ENCODE data around the gene MEST. TPM values are rescaled to one million over a fixed set of nuclear protein-coding genes. Genes with fewer than 3 reads are reported as not detected.
"Not testable (repeated sequence)": the region's sequence is repeated elsewhere in the genome, so short reads cannot be mapped to it uniquely, and the experiment has no call there.

MEST gene
- total RNA-seq, 6 experiments from 2014 or later = 23.4 to 46.9 (median 31.2) TPM

- peaks cover 0 to 4% (median 0%) of the 10 kb centered on the region in 4 donors for H3K4me1 ChIP-seq
- intact Hi-C loops (cut with DNase I) = no loop called here
- no peaks in the 10 kb centered on the region for H3K36me3 ChIP-seq
- TF ChIP-seq POLR2A (IDR thresholded peaks at IDR 0.05) = no peak
- no peak overlapping the region for H3K27ac ChIP-seq
- DNase-seq (no peak), ATAC-seq (no peak)
- no peak overlapping the region for H3K4me3 ChIP-seq
- 74% methylated on average over 3 of the region's 3 CpGs for WGBS (ENCODE audit: insufficient coverage, low coverage, low lambda C conversion rate, missing lambda C conversion rate)
- H3K9me3 ChIP-seq = no peaks in the 10 kb centered on the region
- no peaks in the 10 kb centered on the region for H3K27me3 ChIP-seq
Observed at GRCh38 chr7:130446259-130446658, 45.6 kb upstream of the MEST start.

GRCh38 chr7:130451344-130451743 lies 40.5 kb upstream of the MEST start:
- ATAC-seq; DNase-seq; H3K4me3 ChIP-seq; intact Hi-C loops (cut with DNase I); H3K27ac ChIP-seq; H3K9me3 ChIP-seq; H3K36me3 ChIP-seq; H3K27me3 ChIP-seq; H3K4me1 ChIP-seq: not testable (repeated sequence)
- 72% methylated on average over 2 of the region's 3 CpGs for WGBS (ENCODE audit: insufficient coverage, low coverage, low lambda C conversion rate, missing lambda C conversion rate)

GRCh38 chr7:130452951-130453350 lies 38.9 kb upstream of the MEST start:
- 67% methylated on average over 3 of the region's 3 CpGs for WGBS (ENCODE audit: insufficient coverage, low coverage, low lambda C conversion rate, missing lambda C conversion rate)
- ATAC-seq = no peak
- H3K36me3 ChIP-seq = no peaks in the 10 kb centered on the region
- intact Hi-C loops (cut with DNase I) = no loop called here
- H3K4me1 ChIP-seq = no peaks in the 10 kb centered on the region
- no peak overlapping the region for H3K27ac ChIP-seq
- H3K9me3 ChIP-seq = no peaks in the 10 kb centered on the region
- TF ChIP-seq CTCF (IDR thresholded peaks at IDR 0.05) (no peak), POLR2A (IDR thresholded peaks at IDR 0.05) (no peak)
- no peaks in the 10 kb centered on the region for H3K27me3 ChIP-seq
- DNase-seq = no peak
- no peak overlapping the region for H3K4me3 ChIP-seq

- H3K4me3 ChIP-seq = no peak overlapping the region
- 29% methylated on average over 1 of the region's 2 CpGs for WGBS (ENCODE audit: insufficient coverage, low coverage, low lambda C conversion rate, missing lambda C conversion rate)
- no peaks in the 10 kb centered on the region for H3K27me3 ChIP-seq
- ATAC-seq (no peak), DNase-seq (no peak)
- peaks cover 0 to 5% (median 0%) of the 10 kb centered on the region in 4 donors for H3K9me3 ChIP-seq
- intact Hi-C loops (cut with DNase I) = no loop called here
- H3K4me1 ChIP-seq = no peaks in the 10 kb centered on the region
- no peaks in the 10 kb centered on the region for H3K36me3 ChIP-seq
- TF ChIP-seq CTCF (IDR thresholded peaks at IDR 0.05) = no peak
- no peak for TF ChIP-seq POLR2A (IDR thresholded peaks at IDR 0.05)
- H3K27ac ChIP-seq = no peak overlapping the region
Observed at GRCh38 chr7:130454959-130455358, 36.9 kb upstream of the MEST start.

- Histone ChIP-seq H3K4me3 (no peak overlapping the region), H3K36me3 (no peaks in the 10 kb centered on the region), H3K9me3 (peaks cover 0 to 5% (median 0%) of the 10 kb centered on the region in 4 donors), H3K4me1 (no peaks in the 10 kb centered on the region), H3K27ac (no peak overlapping the region), H3K27me3 (no peaks in the 10 kb centered on the region)
- WGBS (ENCODE audit: insufficient coverage, low coverage, low lambda C conversion rate, missing lambda C conversion rate) = 49% methylated on average over 2 of the region's 2 CpGs
- no peak for TF ChIP-seq CTCF (IDR thresholded peaks at IDR 0.05)
- TF ChIP-seq POLR2A (IDR thresholded peaks at IDR 0.05) = no peak
- intact Hi-C loops (cut with DNase I) = no loop called here
- ATAC-seq (no peak), DNase-seq (no peak)
Observed at GRCh38 chr7:130458257-130458656, 33.6 kb upstream of the MEST start.

- Histone ChIP-seq H3K4me1 (no peaks in the 10 kb centered on the region), H3K27me3 (no peaks in the 10 kb centered on the region), H3K9me3 (peaks cover 0 to 5% (median 0%) of the 10 kb centered on the region in 4 donors), H3K27ac (no peak overlapping the region), H3K4me3 (no peak overlapping the region), H3K36me3 (no peaks in the 10 kb centered on the region)
- DNase-seq = no peak
- intact Hi-C loops (cut with DNase I) = no loop called here
- no peak for ATAC-seq
- WGBS (ENCODE audit: insufficient coverage, low coverage, low lambda C conversion rate, missing lambda C conversion rate) = 22% methylated on average over 2 of the region's 2 CpGs
- TF ChIP-seq POLR2A (IDR thresholded peaks at IDR 0.05) (no peak), CTCF (IDR thresholded peaks at IDR 0.05) (no peak)
Observed at GRCh38 chr7:130461272-130461671, 30.6 kb upstream of the MEST start.

Data from right lobe of liver (tissue), 6 donors.